Body of pancreas (tissue), 4 donors: Measurements from ENCODE around the gene GEMIN5.

Experiments
- CTCF ChIP-seq, 7 experiments: fragments of 450-650 bp in 4 of 7; fragments of 200-600 bp in 3 of 7; sonication (generic) in 3 of 7; IDR thresholded peaks; one replicate each; pipeline ENCODE4 v1.5.1; 2016 to 2019; ENCODE audit warnings: antibody characterized with exemption in 7 of 7
- POLR2A ChIP-seq, 3 donors: fragments of 450-650 bp; IDR thresholded peaks; one replicate each; pipeline ENCODE4 v1.6.1; 2016; ENCODE audit warnings: antibody characterized with exemption in 3 of 3, mild to moderate bottlenecking in 2 of 3

DNA sequence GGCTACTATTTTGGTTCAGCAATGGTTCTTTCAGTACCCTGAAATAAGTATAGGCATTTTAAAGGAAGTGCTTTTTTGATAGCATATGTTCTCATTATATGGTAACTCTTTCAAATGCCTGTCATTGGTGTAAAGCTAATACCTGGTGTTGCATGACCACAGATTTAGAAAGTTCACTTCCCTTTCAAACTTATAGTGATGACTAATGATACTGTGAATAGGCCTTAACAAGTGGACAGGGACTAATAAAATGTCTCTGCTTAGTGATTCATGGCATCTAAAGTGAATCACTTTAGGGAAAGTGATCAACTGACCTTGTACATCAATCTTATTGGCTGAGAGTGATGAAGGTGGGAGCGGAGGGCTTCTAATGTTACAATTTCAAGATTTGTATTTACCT lies 24.5 kb upstream of the GEMIN5 start:
- TF ChIP-seq CTCF (IDR thresholded peaks at IDR 0.05) = no peak
- no peak for TF ChIP-seq POLR2A (IDR thresholded peaks at IDR 0.05)
